Thymus (tissue), 11 donors: Measurements from ENCODE around the gene FNDC3A. TPM values are rescaled to one million over a fixed set of nuclear protein-coding genes. Genes with fewer than 3 reads are reported as not detected.
"Not testable (repeated sequence)": the region's sequence is repeated elsewhere in the genome, so short reads cannot be mapped to it uniquely, and the experiment has no call there.

Source experiments
- DNase-seq, 9 donors: peaks; one replicate each; pipeline ENCODE4 v3.0.0-alpha.2; 2013; ENCODE audit warnings: low spot score in 9 of 9, low read depth in 6 of 9, missing footprints in 1 of 9
- H3K27ac ChIP-seq, 2 donors: one replicate each; pipeline ENCODE4 v1.5.1; 2013; ENCODE audit warnings: control low read depth in 1 of 2, low read depth in 1 of 2, low read length in 1 of 2, mild to moderate bottlenecking in 1 of 2, moderate library complexity in 1 of 2
- H3K27me3 ChIP-seq, 2 donors: one replicate each; pipeline ENCODE4 v1.5.1; 2013; ENCODE audit warnings: low read length in 1 of 2; ENCODE audit not compliant: control insufficient read depth in 2 of 2, insufficient read depth in 1 of 2
- H3K36me3 ChIP-seq, 2 donors: one replicate each; pipeline ENCODE4 v1.5.1; 2013; ENCODE audit warnings: low read length in 1 of 2, mild to moderate bottlenecking in 1 of 2, moderate library complexity in 1 of 2; ENCODE audit not compliant: control insufficient read depth in 2 of 2, insufficient read depth in 2 of 2
- H3K4me1 ChIP-seq, 2 donors: one replicate each; pipeline ENCODE4 v1.5.1; 2013; ENCODE audit warnings: low read length in 2 of 2; ENCODE audit not compliant: control insufficient read depth in 2 of 2, insufficient read depth in 2 of 2
- H3K4me3 ChIP-seq, 2 donors: one replicate each; pipeline ENCODE4 v1.5.1; 2013; ENCODE audit warnings: low read length in 2 of 2, control low read depth in 1 of 2, mild to moderate bottlenecking in 1 of 2
- H3K9me3 ChIP-seq, 2 donors: one replicate each; pipeline ENCODE4 v1.5.1; 2013; ENCODE audit warnings: low read length in 1 of 2, mild to moderate bottlenecking in 1 of 2; ENCODE audit not compliant: control insufficient read depth in 2 of 2, insufficient read depth in 1 of 2
- WGBS: extraction: QIAGEN DNeasy Blood & Tissue Kit; methylation state at CpG from one replicate; pipeline ENCODE4 v1.1.7; 2013; 5-methylcytosine and 5-hydroxymethylcytosine counted together
- polyA plus RNA-seq: library from polyadenylated mRNA; stranded (reverse); fragments of 200-250 nt; gene quantifications from one replicate; pipeline ENCODE4 v1.2.3, GENCODE V29; 2013
- total RNA-seq: library from RNA; stranded (reverse); fragments of 120-200 nt; gene quantifications from one replicate; pipeline ENCODE4 v1.2.4, GENCODE V29; 2013
- donor health status: healthy.

FNDC3A gene
- total and polyA plus RNA-seq, 2 donors, result 28.0 to 28.5 TPM

- Histone ChIP-seq H3K4me1 (no peaks in the 10 kb centered on the region), H3K27ac (no peak overlapping the region), H3K9me3 (no peaks in the 10 kb centered on the region), H3K36me3 (no peaks in the 10 kb centered on the region), H3K27me3 (no peaks in the 10 kb centered on the region), H3K4me3 (no peak overlapping the region)
- WGBS, result 97% methylated on average over 3 of the region's 3 CpGs
- no peak for DNase-seq
Measured at GRCh38 chr13:49060678-49061387, 85.1 kb downstream of the FNDC3A start.

GRCh38 chr13:49061388-49061752 lies 85.7 kb downstream of the FNDC3A start:
- H3K36me3 ChIP-seq, H3K9me3 ChIP-seq, H3K27me3 ChIP-seq, H3K4me3 ChIP-seq, H3K4me1 ChIP-seq, DNase-seq, H3K27ac ChIP-seq: not testable (repeated sequence)

- no peaks in the 10 kb centered on the region for H3K36me3 ChIP-seq
- H3K4me1 ChIP-seq, result no peaks in the 10 kb centered on the region
- no peak overlapping the region for H3K27ac ChIP-seq
- DNase-seq, result no peak
- H3K9me3 ChIP-seq, result no peaks in the 10 kb centered on the region
- WGBS, result 29% methylated on average over 3 of the region's 3 CpGs
- no peaks in the 10 kb centered on the region for H3K27me3 ChIP-seq
- H3K4me3 ChIP-seq, result no peak overlapping the region
Measured at GRCh38 chr13:49062297-49062896, 86.7 kb downstream of the FNDC3A start.

GRCh38 chr13:49063011-49063410 lies 87.3 kb downstream of the FNDC3A start:
- H3K9me3 ChIP-seq, result no peaks in the 10 kb centered on the region
- H3K4me3 ChIP-seq, result no peak overlapping the region
- H3K27me3 ChIP-seq, result no peaks in the 10 kb centered on the region
- no peak overlapping the region for H3K27ac ChIP-seq
- DNase-seq, result no peak
- no peaks in the 10 kb centered on the region for H3K4me1 ChIP-seq
- H3K36me3 ChIP-seq, result no peaks in the 10 kb centered on the region

GRCh38 chr13:49063497-49063896 lies 87.8 kb downstream of the FNDC3A start:
- Histone ChIP-seq H3K9me3 (no peaks in the 10 kb centered on the region), H3K4me1 (no peaks in the 10 kb centered on the region), H3K27me3 (no peaks in the 10 kb centered on the region), H3K4me3 (no peak overlapping the region), H3K36me3 (no peaks in the 10 kb centered on the region), H3K27ac (no peak overlapping the region)
- 97% methylated on average over 1 of the region's 1 CpG for WGBS
- DNase-seq, result no peak

- no peaks in the 10 kb centered on the region for H3K4me1 ChIP-seq
- no peaks in the 10 kb centered on the region for H3K36me3 ChIP-seq
- DNase-seq, result no peak
- WGBS, result 97% methylated on average over 3 of the region's 3 CpGs
- no peak overlapping the region for H3K27ac ChIP-seq
- H3K9me3 ChIP-seq, result no peaks in the 10 kb centered on the region
- no peak overlapping the region for H3K4me3 ChIP-seq
- no peaks in the 10 kb centered on the region for H3K27me3 ChIP-seq
Measured at GRCh38 chr13:49064476-49064875, 88.8 kb downstream of the FNDC3A start.

GRCh38 chr13:49066856-49067255 lies 91.1 kb downstream of the FNDC3A start:
- H3K36me3 ChIP-seq, result no peaks in the 10 kb centered on the region
- no peak overlapping the region for H3K27ac ChIP-seq
- whole genome bisulfite sequencing, result 99% methylated on average over 2 of the region's 2 CpGs
- no peak overlapping the region for H3K4me3 ChIP-seq
- no peaks in the 10 kb centered on the region for H3K9me3 ChIP-seq
- H3K27me3 ChIP-seq, result no peaks in the 10 kb centered on the region
- no peaks in the 10 kb centered on the region for H3K4me1 ChIP-seq
- no peak for DNase-seq

- not testable (repeated sequence) for H3K36me3 ChIP-seq, H3K4me1 ChIP-seq, H3K9me3 ChIP-seq, H3K27me3 ChIP-seq, H3K27ac ChIP-seq, DNase-seq, H3K4me3 ChIP-seq
- WGBS, result 98% methylated on average over 1 of the region's 1 CpG
Measured at GRCh38 chr13:49068498-49068897, 92.8 kb downstream of the FNDC3A start.

GRCh38 chr13:49070021-49070420 lies 94.3 kb downstream of the FNDC3A start:
- H3K9me3 ChIP-seq, H3K27ac ChIP-seq, H3K27me3 ChIP-seq, H3K4me1 ChIP-seq, DNase-seq, H3K36me3 ChIP-seq, H3K4me3 ChIP-seq: not testable (repeated sequence)
- over 99% methylated on average over 6 of the region's 6 CpGs for WGBS
